Posterior vena cava (tissue), 2 donors: Measurements from ENCODE around the gene CAMK2D. TPM values are rescaled to one million over a fixed set of nuclear protein-coding genes. Genes with fewer than 3 reads are reported as not detected.

Experiments used
- DNase-seq: peaks from one replicate; pipeline ENCODE4 v3.0.0-alpha.2; 2020; ENCODE audit warnings: low spot score
- intact Hi-C, 2 donors: fragments of 100-400 bp; cut with DNase I; formaldehyde crosslinking; loops; one replicate each; pipeline versions ENCODE4 v1.14.1 to v1.14.2; 2022 to 2023
- total RNA-seq, 2 donors: library from RNA; stranded (reverse); fragmentation: NEBNext Ultra II Directional; extraction: Animal tissue kit (Norgen Biotek cat#: 25700); gene quantifications; one replicate each; pipeline ENCODE4 v1.2.1, GENCODE V29; 2021
- donor health status: DM: yes; HTN: yes; CAD: no.
- donor health status: DM: yes; HTN: yes; CAD: no.

Gene CAMK2D
- total RNA-seq, 2 donors from 2014 or later: 51.5 to 67.2 TPM

GRCh38 chr4:113476800-113477199, 284.7 kb downstream of the CAMK2D start:
- DNase-seq: no peak
- intact Hi-C loops: loop anchor here in 1 of 2 donors (10.0 kb wide), 1 partner anchor 58 kb away; no protein-coding TSS in a partner anchor

DNA sequence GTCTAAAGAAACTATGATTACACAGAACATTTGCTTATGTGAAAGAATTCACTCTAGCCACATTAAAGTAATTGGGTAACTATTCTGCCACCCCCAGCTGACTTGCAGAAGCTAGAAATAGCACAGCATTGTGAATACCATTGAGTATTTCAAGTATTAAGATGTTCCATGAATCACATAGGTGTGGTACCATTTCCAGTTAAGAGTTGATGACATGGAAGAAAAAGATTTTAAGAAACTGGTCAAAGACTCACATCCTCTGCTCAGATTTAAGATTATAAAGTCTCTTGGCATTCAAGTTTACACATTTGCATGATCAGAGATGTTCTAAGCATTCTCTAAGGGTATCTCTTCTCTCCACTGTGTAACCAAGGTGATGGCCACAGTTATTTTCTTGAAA, 287.5 kb downstream of the CAMK2D start:
- DNase-seq: no peak
- intact Hi-C loops: loop anchor here in 1 of 2 donors (10.0 kb wide), 1 partner anchor 61 kb away; no protein-coding TSS in a partner anchor

GRCh38 chr4:113472864-113473263, 288.7 kb downstream of the CAMK2D start:
- intact Hi-C loops: loop anchor here in 1 of 2 donors (10.0 kb wide), 1 partner anchor 62 kb away; no protein-coding TSS in a partner anchor

DNA sequence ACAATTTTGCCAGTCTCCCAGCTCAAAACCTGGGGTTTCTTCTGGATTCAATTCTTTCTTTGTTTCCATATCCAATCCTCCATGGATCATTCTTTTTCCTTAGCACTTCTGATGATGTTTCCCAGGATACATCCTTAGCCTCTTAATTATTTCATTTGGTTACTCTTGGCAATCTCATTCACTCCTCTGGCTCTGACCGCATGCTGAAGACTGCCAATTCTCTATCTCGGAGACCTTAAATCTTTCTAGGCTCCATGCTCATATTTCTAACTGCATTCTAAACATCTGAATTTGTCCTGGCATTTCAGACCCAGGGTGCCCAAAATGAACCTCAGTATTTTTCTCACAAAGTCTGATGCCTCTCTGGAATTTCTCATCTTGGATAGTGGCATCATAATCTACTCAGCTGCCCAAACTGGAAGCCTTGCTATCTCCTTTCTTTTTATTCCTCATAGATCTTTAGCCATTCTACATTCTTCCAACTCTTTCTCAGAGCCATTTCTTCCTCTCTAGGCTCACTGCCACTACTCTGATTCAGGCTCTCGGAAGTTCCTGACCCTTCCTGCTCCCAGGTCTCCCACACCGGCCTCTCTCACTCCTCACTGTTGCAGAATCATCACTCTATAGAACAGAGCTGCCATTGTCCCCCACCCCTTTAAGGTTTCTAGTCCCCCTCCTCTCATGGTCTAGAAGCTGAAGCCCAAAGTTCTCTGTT, 290.2 kb downstream of the CAMK2D start:
- intact Hi-C loops: loop anchor here in 1 of 2 donors (10.0 kb wide), 1 partner anchor 63 kb away; no protein-coding TSS in a partner anchor
- DNase-seq: no peak

More at GRCh38 chr4:113472864-113473263, 288.7 kb downstream of the CAMK2D start:
- no peak for DNase-seq

GRCh38 chr4:113469926-113470325, 291.6 kb downstream of the CAMK2D start:
- intact Hi-C loops: loop anchor here in 1 of 2 donors (10.0 kb wide), 1 partner anchor 65 kb away; no protein-coding TSS in a partner anchor
- DNase-seq: no peak

- DNase-seq: no peak
- intact Hi-C loops: no loop called here
These were observed 292.5 kb downstream of the CAMK2D start for GRCh38 chr4:113469023-113469390.

DNA sequence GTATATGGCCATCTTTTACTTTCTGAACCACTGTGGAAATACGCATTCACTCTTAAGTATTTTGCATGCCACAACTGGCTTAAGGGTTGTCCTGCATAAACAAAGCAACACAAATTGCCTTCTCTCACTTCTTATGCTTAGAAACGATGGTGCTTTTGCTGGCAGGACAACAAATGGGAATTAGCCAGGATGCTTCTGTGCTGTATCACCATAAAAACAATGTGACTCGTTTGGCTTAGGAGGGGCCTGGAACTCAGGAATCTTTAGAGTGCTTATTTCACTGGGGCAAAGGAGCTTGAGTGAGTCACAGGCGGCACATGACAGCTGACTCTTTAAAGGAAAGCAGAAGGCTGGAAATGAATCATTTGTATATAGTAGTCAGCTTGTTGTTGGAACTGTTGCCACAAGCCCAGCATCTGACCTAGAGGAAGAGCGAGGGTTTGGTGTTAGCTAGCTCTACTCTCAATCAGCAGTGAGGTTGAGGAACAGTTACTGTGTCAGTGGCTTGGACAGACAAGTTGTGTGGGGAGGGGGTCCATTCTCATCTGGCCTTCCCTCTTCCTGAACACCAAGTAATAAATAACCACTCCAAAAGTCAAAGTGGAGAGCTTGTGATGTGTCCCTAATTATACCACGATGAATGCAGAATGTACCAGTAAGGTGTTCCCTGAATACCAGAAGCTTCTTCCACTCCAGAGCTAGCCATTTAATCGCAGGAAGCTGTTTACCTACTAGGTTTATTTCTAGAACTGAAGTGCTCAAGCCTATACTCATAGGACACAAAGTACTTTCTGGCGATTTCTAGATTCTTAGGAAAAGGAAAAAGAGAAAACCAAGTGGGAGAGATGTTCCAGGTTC, 293.1 kb downstream of the CAMK2D start:
- peak; percentile 89 for DNase-seq
- intact Hi-C loops: no loop called here

DNA sequence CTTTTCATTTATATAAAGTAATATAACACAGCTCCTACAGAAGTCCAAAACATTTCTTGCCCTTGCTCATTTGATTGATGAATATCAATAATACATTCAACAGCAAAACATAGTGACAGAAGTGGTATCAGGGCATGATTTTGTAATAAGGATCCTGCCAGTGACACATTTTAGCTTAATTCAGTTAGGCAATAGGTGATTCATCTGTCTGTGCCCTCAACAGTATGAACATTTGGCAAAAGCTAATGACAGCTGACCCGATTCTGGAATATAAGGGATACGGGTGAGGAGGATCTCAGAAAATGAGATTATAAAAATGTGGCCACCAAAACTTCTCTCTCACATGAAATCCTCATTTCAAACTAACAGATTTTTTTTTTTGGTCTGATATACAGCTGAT, 294.0 kb downstream of the CAMK2D start:
- intact Hi-C loops: no loop called here
- DNase-seq: no peak

DNA sequence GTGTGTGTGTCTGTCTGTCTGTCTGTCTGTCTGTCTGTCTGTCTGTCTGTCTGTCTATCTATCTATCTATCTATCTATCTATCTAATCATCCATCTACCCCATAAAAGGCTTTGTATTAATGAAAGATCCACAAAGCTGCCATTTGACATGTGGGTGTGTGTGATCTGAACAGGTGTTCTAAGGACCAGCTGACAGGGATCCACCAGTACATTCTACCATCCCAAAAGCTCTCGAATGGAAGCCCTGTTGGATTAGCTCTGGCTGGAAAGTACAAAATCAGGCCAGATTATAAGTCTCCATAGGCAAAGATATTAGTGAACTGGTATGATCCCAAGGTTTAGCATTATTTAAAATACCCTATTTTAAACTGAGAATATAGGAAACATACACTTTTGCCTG, 299.3 kb downstream of the CAMK2D start:
- intact Hi-C loops: no loop called here
- no peak for DNase-seq

- DNase-seq: no peak
- intact Hi-C loops: no loop called here
These were observed 300.3 kb downstream of the CAMK2D start for GRCh38 chr4:113461281-113461680.

DNA sequence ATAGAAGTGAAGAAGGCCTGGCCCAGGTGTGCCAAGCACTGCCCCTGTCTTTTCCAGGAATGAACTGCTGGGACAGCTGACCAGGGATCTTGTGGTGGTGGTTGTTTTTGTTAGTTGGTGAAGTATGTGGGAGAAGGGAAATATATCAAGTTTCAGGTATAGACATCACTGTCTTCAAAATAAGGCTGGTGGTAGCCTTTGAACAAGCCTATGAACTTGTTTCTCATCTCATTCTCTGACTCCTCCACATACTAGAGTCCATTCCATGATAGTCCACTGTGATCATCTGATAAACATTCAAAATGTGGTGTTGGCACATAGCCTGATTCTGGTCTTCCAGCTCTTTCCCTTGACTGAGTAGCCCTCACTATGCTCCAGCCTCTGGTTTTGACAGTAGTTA, 303.7 kb downstream of the CAMK2D start:
- no peak for DNase-seq
- intact Hi-C loops: loop anchor here in 1 of 2 donors (10.0 kb wide), 1 partner anchor 63 kb away; no protein-coding TSS in a partner anchor

DNA sequence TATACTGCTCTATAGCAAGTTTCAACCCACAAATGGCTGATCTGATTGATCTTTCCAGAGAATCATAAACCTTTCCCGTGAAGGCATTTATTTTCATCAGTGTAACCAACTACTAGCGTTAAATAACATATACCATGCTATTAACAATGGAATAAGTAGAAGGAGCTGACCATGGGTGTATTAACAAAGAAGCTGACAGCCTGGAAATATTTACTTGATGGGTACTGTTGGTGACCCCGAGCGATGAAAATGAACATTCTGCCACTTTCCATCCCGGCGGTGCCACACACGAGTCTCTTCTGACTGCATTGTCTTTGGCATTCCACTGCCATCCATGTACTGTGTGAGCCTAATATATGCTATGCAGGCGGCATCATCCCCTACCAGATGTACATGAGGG, 304.4 kb downstream of the CAMK2D start:
- intact Hi-C loops: loop anchor here in 1 of 2 donors (10.0 kb wide), 1 partner anchor 62 kb away; no protein-coding TSS in a partner anchor
- DNase-seq: no peak

DNA sequence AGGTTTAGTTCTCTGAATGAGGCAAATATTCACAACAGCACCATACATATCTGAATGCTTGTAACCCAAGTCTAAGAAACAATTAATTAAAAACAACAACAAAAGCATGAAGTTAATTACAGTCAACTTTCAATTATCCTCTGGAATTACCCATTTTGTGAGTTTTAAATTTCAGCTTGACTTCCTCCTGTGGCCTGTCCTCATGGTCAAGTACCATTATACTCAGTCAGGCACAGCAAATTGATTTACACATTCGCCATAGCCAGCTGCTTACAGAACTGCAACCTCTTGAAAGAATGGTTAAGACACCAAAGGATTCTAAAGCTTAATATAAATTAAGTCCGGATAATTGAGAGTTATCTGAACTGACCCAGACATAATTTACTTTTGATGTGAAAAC, 306.5 kb downstream of the CAMK2D start:
- intact Hi-C loops: loop anchor here in 1 of 2 donors (10.0 kb wide), 1 partner anchor 60 kb away; no protein-coding TSS in a partner anchor
- no peak for DNase-seq

DNA sequence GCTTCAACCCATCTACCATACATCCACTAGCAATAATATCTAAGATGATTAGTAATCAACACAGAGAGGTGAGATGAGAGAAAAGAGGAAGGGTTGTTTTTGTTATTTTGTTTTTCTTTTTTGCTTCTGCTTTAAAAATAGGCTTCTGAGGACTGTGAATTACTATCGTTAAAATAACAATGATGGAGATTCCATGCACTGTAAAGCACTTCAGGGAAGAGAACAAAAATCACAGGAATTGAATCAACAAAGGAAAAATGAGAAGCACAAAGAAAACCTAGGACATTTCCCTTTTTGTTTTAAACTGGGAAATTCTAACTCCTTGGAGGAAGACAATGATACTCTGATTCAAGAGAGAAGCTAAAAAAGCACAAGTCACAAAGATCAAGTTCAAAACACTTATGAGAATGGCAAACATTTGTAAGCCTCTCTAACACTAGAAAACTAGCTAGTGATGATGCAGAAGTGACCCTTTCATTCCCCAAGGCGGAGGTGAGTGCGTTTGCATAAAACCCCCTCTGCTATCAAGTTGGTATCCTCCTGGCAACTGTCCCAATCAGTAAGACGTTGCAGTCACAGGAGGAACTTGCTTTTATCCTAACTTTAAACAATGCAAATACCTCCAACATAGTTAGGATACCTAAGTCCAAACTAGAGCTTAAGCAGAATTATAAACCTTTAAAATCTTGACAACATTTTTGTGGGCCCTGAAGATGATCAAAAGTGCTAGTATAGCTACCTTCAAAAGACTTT, 308.5 kb downstream of the CAMK2D start:
- intact Hi-C loops: loop anchor here in 1 of 2 donors (10.0 kb wide), 1 partner anchor 58 kb away; no protein-coding TSS in a partner anchor
- DNase-seq: no peak

DNA sequence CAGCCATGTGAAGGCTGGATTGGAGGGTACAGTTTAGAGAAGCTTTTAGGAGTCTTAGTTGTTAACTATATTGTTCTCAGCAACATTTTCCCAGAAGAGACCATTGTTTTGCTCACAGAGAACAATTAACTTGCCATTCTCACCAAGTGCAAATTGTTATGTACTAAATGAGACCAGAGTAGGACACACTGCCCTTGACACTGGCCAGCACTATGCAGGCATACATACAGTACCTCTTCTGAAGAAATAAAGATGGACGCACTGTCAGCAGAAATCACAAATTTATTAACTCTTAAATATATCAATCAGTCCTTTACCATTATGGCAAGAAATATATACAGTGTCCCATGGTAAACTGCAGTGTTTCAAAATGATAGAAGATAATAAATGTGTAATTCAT, 309.4 kb downstream of the CAMK2D start:
- no peak for DNase-seq
- intact Hi-C loops: loop anchor here in 1 of 2 donors (10.0 kb wide), 1 partner anchor 57 kb away; no protein-coding TSS in a partner anchor

- no peak for DNase-seq
- intact Hi-C loops: loop anchor here in 1 of 2 donors (10.0 kb wide), 1 partner anchor 56 kb away; no protein-coding TSS in a partner anchor
These were observed 311.1 kb downstream of the CAMK2D start for GRCh38 chr4:113450295-113451080.

DNA sequence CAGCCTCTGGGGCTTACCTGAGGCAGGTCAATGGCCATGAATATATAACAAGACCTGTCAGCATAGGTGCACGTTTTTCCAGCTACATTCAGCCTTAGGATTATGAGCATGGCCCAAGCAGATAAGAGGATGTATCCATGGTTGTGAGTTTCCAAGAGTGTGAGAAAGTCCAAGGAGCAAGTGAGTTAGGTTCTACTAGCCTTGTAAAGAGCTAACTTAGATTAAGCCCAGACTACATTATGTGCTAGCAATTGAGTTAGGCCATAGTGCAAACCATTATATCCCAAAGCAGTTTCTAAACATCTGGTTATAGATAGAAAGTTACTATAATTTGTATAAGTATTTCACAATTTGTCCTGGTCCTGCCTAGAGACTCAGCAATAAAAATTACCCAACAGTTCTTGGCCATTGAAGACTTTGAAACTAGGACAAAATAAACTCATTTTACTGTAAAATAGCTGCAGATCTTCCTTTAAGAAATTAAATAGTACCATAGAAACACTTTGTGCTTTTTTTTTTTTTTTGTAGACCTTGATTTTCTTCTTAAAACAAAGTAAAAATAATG, 312.0 kb downstream of the CAMK2D start:
- intact Hi-C loops: no loop called here
- DNase-seq: no peak

DNA sequence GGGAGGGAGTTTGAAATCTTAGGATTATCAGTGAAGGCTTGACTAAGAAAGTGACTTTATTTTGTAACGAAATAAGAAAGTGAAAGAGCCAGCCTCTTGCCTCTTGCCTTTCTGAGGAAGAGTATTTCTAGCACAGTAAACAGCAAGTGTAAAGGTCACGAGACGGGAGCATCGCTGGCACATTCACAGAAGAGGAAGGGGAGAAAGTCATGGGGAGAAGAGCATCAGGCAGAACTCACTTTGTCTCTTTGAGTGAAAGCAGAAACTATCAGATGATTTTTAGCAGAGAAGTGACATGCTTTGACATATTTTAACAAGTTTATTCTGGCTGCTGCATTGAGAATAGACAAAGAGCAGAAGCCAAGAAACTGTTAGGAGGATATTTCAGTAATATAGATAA, 313.8 kb downstream of the CAMK2D start:
- DNase-seq: no peak
- intact Hi-C loops: no loop called here
